HG03558 (cell line): ENCODE data around the gene STX16.
"Not testable (repeated sequence)": the region's sequence is repeated elsewhere in the genome, so short reads cannot be mapped to it uniquely, and the experiment has no call there.

Experiments used
- ATAC-seq: cut with Tn5 transposase; IDR thresholded peaks from one replicate; pipeline ENCODE4 v1.9.1; 2021; ENCODE audit warnings: moderate number of reproducible peaks; ENCODE audit not compliant: unreplicated experiment; ENCODE audit errors: extremely low read depth

The STX16 gene

GRCh38 chr20:58718121-58718563, 67.1 kb downstream of the STX16 start:
- no peak for ATAC-seq

GRCh38 chr20:58718729-58719128, 67.6 kb downstream of the STX16 start:
- no peak for ATAC-seq

DNA sequence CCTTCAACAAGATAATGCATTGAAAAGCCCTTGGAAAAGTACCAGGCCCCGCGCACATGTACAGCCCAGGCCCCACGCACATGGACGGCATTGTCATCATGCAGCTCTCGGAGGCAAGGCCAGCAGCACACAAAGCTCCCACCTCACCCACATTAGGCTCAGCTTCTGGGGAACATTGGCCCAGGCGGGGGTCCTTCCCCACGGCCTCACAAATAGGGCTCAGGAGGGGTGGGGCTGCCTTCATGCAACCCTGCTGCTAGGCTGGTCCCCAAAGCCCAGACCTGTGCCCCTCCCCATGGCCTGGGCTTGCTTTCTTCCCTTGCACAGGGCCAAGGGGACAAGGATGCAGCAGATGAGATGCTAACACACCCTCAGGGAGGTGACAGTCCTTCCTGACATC, 68.2 kb downstream of the STX16 start:
- ATAC-seq = no peak

- no peak for ATAC-seq
Measured at GRCh38 chr20:58719971-58720371, 68.9 kb downstream of the STX16 start.

DNA sequence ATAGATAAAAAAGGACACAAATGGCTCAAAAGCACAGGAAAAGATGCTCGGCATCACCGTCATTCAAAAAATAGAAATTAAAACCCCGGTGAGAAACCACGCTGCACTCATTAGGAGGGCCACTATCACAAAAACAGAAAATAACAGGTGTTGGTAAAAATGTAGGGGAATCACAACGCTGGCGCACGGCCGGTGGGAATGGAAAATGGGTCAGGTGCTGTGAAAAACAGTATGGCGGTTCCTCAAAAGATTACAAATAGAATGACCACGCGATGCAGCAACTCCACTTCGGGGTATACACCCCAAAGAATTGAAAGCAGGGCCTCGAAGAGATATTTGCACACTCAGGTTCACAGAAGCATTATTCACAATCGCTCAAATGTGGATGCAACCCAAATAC, 69.8 kb downstream of the STX16 start:
- no peak for ATAC-seq

DNA sequence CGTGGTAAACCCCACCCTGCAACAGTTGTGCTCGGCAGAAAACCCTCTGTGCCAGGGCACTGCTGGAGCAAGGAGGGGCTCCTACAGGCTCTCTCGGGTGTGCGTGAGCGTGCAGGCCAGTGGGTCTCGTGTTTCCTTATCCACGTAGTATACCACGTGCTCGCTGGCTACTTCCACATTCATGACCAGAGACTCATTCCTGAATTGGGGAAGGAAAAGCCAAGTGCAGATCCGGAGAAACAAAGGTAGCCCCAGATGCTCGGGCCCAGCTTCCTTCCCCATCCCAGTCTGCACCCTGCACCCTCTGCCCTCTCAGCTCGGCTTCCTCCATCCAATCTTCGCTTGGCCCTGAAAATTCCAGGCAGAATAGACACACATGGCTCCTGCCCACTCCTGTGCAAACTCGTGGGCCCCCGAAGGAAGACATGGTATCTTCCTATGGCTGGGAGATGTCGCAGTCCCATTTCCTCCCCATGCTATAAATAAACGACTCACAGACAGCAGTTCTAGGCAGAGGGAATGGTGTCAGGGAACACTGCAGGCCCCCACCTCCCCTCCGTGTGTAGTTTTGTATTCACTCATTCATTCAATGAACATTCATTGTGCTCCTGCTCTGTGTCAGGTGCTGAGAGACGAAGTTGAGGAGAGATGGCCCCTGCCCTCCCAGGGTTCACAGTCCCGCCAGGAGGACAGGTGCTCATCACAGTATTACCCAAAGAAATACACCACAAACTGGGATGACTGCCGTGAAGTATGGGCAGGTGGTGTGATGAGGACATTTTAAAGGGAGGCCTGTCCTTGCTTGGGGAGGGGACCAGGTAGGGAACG, 71.1 kb downstream of the STX16 start:
- no peak for ATAC-seq

DNA sequence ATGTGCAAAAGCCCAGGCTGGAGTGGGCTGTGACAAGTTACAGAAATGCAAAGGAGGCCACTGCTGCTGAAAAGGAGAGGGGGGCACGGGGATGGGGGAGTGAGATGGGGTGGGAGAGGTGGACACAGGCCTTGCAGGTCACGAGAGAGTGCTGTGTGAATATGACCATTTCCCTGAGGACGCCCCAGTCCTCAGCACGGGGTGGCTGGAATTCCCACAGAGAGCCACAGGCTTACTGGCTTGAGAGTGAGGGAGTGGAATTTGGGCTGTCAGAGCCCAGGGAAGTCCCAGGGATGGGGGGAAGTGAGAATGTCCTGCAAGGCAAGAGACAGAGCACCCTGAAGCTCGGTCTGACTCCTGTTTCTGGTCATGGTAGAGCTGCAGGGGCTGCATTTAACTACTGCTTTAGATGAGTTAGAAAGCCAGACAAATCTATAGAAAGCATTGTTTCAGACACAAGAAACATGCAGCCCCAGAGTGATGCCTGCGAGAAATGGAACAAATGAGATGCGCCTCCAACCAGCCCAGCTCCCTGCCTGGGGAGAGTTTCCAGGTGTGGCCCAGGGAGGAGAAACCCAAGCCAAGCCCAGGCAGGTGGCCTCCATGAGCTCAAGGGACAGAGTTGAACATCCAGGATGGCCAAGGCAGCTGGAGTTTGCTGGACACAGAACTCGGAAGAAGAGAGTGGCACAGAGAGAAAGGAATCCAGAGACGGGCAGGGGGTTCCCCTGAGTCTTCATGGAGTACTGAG, 72.0 kb downstream of the STX16 start:
- no peak for ATAC-seq

GRCh38 chr20:58723628-58723984, 72.5 kb downstream of the STX16 start:
- no peak for ATAC-seq

DNA sequence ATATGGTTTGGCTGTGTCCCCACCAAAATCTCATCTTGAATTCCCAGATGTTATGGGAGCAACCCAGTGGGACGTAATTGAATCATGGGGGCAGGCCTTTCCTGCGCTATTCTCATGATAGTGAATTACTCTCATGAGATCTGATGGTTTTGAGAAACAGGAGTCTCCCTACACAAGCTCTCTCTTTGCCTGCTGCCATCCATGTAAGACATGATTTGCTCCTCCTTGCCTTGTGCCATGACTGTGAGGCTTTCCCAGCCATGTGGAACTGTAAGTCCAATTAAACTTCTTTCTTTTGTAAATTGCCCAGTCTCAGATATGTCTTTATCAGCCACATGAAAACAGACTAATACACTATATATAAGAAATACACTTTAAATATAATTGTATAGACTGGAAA, 75.1 kb downstream of the STX16 start:
- not testable (repeated sequence) for ATAC-seq
